Prostate gland (tissue), 2 donors: ENCODE data around the gene GRAMD4. TPM values are rescaled to one million over a fixed set of nuclear protein-coding genes. Genes with fewer than 3 reads are reported as not detected.

Experiments used
- DNase-seq: peaks from one replicate; pipeline ENCODE4 v3.0.0-alpha.2; 2019; ENCODE audit warnings: low spot score
- H3K27ac ChIP-seq, 2 donors: fragments of 200-600 bp; sonication (generic); 2 replicates each; pipeline ENCODE4 v1.5.1; 2017 to 2019
- H3K27me3 ChIP-seq: fragments of 200-600 bp; sonication (generic); replicated peaks from 2 replicates; pipeline ENCODE4 v1.5.1; 2019; ENCODE audit not compliant: insufficient read depth
- H3K36me3 ChIP-seq, 2 donors: fragments of 200-600 bp; sonication (generic); 1 replicate in 1 of 2; 2 replicates in 1 of 2; pipeline versions ENCODE4 v1.5.1 to v1.8.1; 2017 to 2019
- H3K4me1 ChIP-seq: fragments of 200-600 bp; sonication (generic); replicated peaks from 2 replicates; pipeline ENCODE4 v1.5.1; 2019
- H3K4me3 ChIP-seq, 2 donors: fragments of 200-600 bp; sonication (generic); 2 replicates each; pipeline ENCODE4 v1.5.1; 2017 to 2019
- H3K9me3 ChIP-seq: fragments of 200-600 bp; sonication (generic); 2 replicates; pipeline ENCODE4 v1.5.1; 2017
- POLR2A ChIP-seq: fragments of 450-650 bp; IDR thresholded peaks from one replicate; pipeline ENCODE4 v1.6.1; 2016; ENCODE audit warnings: antibody characterized with exemption, mild to moderate bottlenecking
- POLR2AphosphoS5 ChIP-seq: sonication (generic); formaldehyde crosslinking; IDR thresholded peaks from one replicate; pipeline ENCODE4 v1.6.1; 2017; ENCODE audit warnings: antibody characterized with exemption
- WGBS: methylation state at CpG from one replicate; pipeline ENCODE4 v1.1.5; 2018; 5-methylcytosine and 5-hydroxymethylcytosine counted together
- intact Hi-C: fragments of 100-400 bp; cut with DNase I; formaldehyde crosslinking; loops from one replicate; pipeline ENCODE4 v1.14.2; 2022
- total RNA-seq, 2 donors: library from RNA; depleted of rRNA; stranded (reverse); fragments of >200 nt; gene quantifications; one replicate each; pipeline ENCODE4 v1.1.0, GENCODE V29; 2016
- TF ChIP-seq, protein P1 (sequence below), 4 experiments: fragments of 200-600 bp in 2 of 4; fragments of 450-650 bp in 2 of 4; sonication (generic) in 2 of 4; IDR thresholded peaks; 1 replicate in 3 of 4; 2 replicates in 1 of 4; pipeline ENCODE4 v1.5.1; 2016 to 2019; ENCODE audit warnings: antibody characterized with exemption in 4 of 4, mild to moderate bottlenecking in 2 of 4, moderate library complexity in 2 of 4

Gene GRAMD4
- total RNA-seq, 2 donors from 2014 or later = 12.1 to 20.2 TPM

DNA sequence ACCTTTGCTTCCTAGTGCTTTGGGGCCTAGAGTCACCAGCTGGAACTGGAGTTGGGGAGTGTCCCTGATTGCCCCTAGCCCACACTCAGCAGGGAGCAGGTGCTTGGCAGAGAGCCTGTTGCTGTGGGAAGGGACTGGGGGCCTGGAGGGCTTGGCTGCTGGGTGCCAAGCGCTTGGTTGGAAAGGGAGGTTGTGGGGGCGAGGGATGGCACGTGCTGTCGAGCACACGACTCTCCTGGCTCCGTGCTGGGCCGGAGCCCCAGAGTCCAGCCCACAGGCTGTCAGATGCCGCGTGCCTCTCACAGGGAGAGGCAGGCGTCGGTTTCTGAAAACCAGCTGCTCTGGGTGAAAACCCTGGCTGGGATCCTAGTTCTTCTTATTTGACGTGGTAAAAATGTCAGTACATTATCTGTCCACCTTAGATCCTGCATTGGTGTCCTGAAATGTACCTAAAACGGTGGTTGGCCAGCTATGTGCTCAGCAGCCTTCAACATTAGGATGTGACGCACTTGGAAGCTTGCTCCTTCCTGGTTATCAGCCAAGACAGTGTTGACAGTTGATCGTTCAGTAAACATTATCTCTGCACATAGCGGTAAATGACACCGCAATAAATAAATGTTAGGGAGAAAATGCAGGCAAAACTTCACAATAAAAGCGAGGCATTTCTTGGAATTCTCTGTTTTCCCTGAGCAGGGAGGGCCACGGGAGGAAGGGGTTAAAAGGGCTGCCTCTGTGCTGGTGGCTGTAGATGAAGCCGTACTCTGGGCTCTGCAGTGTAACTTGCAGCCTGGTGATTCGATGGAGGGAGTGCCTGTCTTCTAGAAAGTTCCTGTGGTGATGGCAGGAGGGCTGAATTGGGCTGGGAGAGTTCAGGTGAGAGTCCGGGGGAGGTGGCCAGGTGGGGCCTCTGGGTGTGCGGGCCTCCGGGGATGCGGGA lies 29.2 kb downstream of the GRAMD4 start:
- Histone ChIP-seq H3K27me3 (no peaks in the 10 kb centered on the region), H3K4me3 (no peak overlapping the region), H3K36me3 (no peaks in the 10 kb centered on the region), H3K4me1 (peaks cover 11% of the 10 kb centered on the region), H3K27ac (peak overlapping the region; percentile 69 to 71), H3K9me3 (no peaks in the 10 kb centered on the region)
- TF ChIP-seq, protein P1, sequence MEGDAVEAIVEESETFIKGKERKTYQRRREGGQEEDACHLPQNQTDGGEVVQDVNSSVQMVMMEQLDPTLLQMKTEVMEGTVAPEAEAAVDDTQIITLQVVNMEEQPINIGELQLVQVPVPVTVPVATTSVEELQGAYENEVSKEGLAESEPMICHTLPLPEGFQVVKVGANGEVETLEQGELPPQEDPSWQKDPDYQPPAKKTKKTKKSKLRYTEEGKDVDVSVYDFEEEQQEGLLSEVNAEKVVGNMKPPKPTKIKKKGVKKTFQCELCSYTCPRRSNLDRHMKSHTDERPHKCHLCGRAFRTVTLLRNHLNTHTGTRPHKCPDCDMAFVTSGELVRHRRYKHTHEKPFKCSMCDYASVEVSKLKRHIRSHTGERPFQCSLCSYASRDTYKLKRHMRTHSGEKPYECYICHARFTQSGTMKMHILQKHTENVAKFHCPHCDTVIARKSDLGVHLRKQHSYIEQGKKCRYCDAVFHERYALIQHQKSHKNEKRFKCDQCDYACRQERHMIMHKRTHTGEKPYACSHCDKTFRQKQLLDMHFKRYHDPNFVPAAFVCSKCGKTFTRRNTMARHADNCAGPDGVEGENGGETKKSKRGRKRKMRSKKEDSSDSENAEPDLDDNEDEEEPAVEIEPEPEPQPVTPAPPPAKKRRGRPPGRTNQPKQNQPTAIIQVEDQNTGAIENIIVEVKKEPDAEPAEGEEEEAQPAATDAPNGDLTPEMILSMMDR (IDR thresholded peaks at IDR 0.05) = no peak
- TF ChIP-seq POLR2AphosphoS5 = peak; percentile 91
- intact Hi-C loops = loop anchor here (2.0 to 5.0 kb wide), 2 partner anchors 72 to 83 kb away; no protein-coding TSS in a partner anchor
- DNase-seq = peak; percentile 81
- 12% methylated on average over 25 of the region's 25 CpGs for WGBS

DNA sequence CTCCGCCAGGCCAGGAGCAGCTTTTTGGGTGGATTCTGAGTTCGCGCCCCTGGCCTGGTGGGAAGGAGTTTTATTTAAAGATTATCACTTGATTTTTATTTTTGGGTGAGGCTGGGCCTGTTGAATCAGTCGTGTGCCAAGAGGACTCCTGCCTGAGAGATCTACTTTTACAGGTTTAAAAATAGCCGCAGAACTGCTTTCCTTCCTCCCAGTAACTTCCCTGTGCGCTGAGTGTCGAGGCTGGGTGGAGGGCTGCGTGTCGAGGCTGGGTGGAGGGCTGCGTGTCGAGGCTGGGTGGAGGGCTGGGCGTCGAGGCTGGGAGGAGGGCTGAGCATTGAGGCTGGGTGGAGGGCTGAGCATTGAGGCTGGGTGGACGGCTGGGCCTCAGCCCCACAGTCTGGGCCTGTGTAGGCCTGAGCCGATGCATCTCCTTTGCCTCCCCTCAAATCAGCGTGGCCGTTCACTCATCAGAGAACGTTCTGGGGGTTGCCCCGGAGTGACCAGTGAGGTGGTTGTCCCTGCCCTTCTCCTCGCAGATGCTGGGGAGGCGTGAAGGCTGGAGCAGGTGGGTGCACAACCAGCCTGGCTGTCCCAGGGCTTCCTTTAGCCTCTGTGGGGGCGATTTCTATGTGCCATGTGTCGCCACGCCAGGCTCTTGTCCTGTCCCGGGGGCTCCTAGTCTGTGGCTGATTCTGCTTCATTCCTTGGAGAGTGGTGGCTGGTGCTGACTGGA lies 30.1 kb downstream of the GRAMD4 start:
- intact Hi-C loops = loop anchor here (2.0 to 5.0 kb wide), 2 partner anchors 73 to 83 kb away; no protein-coding TSS in a partner anchor
- Histone ChIP-seq H3K4me3 (no peak overlapping the region), H3K9me3 (no peaks in the 10 kb centered on the region), H3K27me3 (no peaks in the 10 kb centered on the region), H3K36me3 (no peaks in the 10 kb centered on the region), H3K27ac (peak overlapping the region; percentile 69 to 71), H3K4me1 (peaks cover 11% of the 10 kb centered on the region)
- TF ChIP-seq, protein P1 (IDR thresholded peaks at IDR 0.05) = no peak
- TF ChIP-seq POLR2A (no peak), POLR2AphosphoS5 (no peak)
- WGBS = 66% methylated on average over 25 of the region's 25 CpGs
- DNase-seq = no peak

DNA sequence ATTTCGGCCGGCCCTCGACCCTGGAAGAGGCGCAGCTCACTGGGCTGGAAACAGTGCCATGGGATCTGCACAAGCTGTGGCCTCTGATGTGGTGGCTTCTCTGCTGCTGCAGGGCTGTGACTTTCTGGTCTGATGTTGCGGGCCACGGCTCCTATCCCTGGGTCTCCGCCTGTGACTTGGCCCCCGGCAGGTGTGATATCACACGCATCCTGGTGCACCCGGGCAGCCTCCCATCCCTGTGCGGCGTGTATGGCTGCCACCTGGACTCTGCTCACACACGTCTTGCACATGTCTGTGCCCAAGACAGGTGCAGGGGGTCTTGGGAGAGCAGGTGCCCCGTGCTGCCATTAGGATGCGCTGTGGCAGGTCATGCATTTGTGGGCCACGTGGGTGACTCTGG lies 31.1 kb downstream of the GRAMD4 start:
- H3K27ac ChIP-seq = no peak overlapping the region
- intact Hi-C loops = loop anchor here (2.0 to 5.0 kb wide), 2 partner anchors 74 to 81 kb away; no protein-coding TSS in a partner anchor

DNA sequence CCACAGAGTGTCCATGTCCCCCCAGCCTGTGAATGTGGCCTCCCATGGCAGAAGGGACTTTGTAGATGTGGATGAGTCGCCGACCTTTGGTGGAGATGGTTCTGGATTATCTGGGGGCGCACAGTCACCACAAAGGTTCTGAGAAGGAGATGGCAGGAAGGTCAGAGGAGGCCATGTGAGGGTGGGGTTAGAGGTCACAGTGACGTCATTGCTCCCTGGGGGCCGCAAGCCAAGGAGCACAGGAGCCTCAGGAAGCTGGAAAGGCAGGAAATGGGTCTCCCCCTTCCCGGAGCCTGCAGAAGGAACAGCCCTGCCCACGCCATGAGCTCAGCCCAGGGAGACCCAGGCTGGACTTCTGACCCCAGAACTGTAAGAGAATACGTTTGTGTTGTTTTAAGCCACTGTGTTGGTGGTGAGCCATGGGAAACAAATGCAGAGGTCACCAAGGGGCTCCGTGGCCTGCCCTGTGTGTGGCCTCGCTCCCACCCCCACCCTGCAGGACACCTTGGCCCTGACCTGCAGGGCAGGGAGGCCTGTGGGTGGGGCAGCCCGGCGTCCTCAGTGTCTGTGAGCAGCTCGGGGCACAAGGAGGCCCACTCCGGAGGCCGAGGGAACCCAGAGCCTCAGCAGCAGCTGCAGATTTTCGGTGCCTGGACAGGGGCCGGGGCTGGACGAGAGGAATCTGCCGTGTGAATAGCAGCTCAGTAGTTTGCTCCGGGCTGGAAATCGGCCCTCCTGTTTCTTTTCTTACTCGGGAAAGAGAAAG lies 32.1 kb downstream of the GRAMD4 start:
- 71% methylated on average over 18 of the region's 22 CpGs for WGBS
- Histone ChIP-seq H3K4me3 (no peak overlapping the region), H3K4me1 (peaks cover 11% of the 10 kb centered on the region), H3K36me3 (no peaks in the 10 kb centered on the region), H3K9me3 (no peaks in the 10 kb centered on the region), H3K27me3 (peaks cover 6% of the 10 kb centered on the region), H3K27ac (no peak overlapping the region)
- intact Hi-C loops = loop anchor here (5.0 kb wide), 1 partner anchor 75 kb away; no protein-coding TSS in a partner anchor
- TF ChIP-seq POLR2AphosphoS5 = no peak
- TF ChIP-seq, protein P1 (IDR thresholded peaks at IDR 0.05) = no peak
- TF ChIP-seq POLR2A = no peak
- no peak for DNase-seq

More for the DNA sequence above, 31.1 kb downstream of the GRAMD4 start:
- no peaks in the 10 kb centered on the region for H3K27me3 ChIP-seq
- H3K4me3 ChIP-seq = no peak overlapping the region
- TF ChIP-seq POLR2AphosphoS5 (no peak), POLR2A (no peak)
- TF ChIP-seq, protein P1 (IDR thresholded peaks at IDR 0.05) = no peak
- peaks cover 11% of the 10 kb centered on the region for H3K4me1 ChIP-seq
- no peaks in the 10 kb centered on the region for H3K36me3 ChIP-seq
- no peaks in the 10 kb centered on the region for H3K9me3 ChIP-seq
- WGBS = 96% methylated on average over 16 of the region's 16 CpGs
- DNase-seq = no peak
